Vagina (tissue), 2 donors: ENCODE results near the gene OMG. TPM values are rescaled to one million over a fixed set of nuclear protein-coding genes. Genes with fewer than 3 reads are reported as not detected.

ENCODE experiments used
- DNase-seq, 2 donors: peaks; one replicate each; pipeline ENCODE4 v3.0.0-alpha.2; 2017; ENCODE audit errors: extremely low spot score in 2 of 2
- H3K27ac ChIP-seq: fragments of 200-600 bp; sonication (generic); one replicate; pipeline ENCODE4 v1.5.1; 2019
- H3K27me3 ChIP-seq: fragments of 200-600 bp; sonication (generic); one replicate; pipeline ENCODE4 v1.5.1; 2019
- H3K36me3 ChIP-seq, 2 donors: fragments of 200-600 bp; sonication (generic); one replicate each; pipeline ENCODE4 v1.5.1; 2017 to 2019
- H3K4me1 ChIP-seq: fragments of 200-600 bp; sonication (generic); one replicate; pipeline ENCODE4 v1.5.1; 2019
- H3K4me3 ChIP-seq, 2 donors: fragments of 200-600 bp; sonication (generic); 1 replicate in 1 of 2; 2 replicates in 1 of 2; pipeline ENCODE4 v1.5.1; 2016 to 2019
- H3K9me3 ChIP-seq: fragments of 200-600 bp; sonication (generic); one replicate; pipeline ENCODE4 v1.5.1; 2019
- CTCF ChIP-seq, 3 experiments: fragments of 450-650 bp in 2 of 3; fragments of 200-600 bp in 1 of 3; sonication (generic) in 1 of 3; IDR thresholded peaks; one replicate each; pipeline ENCODE4 v1.5.1; 2017 to 2019; ENCODE audit warnings: antibody characterized with exemption in 3 of 3, mild to moderate bottlenecking in 2 of 3, moderate library complexity in 2 of 3
- POLR2A ChIP-seq, 2 donors: fragments of 450-650 bp; IDR thresholded peaks; one replicate each; pipeline ENCODE4 v1.6.1; 2017; ENCODE audit warnings: antibody characterized with exemption in 2 of 2, mild to moderate bottlenecking in 2 of 2, moderate library complexity in 2 of 2
- POLR2AphosphoS5 ChIP-seq, 2 donors: sonication (generic); formaldehyde crosslinking; IDR thresholded peaks; one replicate each; pipeline ENCODE4 v1.9.0; 2017; ENCODE audit warnings: antibody characterized with exemption in 2 of 2, mild to moderate bottlenecking in 2 of 2, low read depth in 1 of 2; ENCODE audit not compliant: insufficient read depth in 1 of 2
- intact Hi-C: fragments of 100-400 bp; cut with DNase I; formaldehyde crosslinking; loops from one replicate; pipeline ENCODE4 v1.15.1; 2023
- total RNA-seq: library from RNA; depleted of rRNA; stranded (reverse); fragments of >200 nt; gene quantifications from one replicate; pipeline ENCODE4 v1.2.3, GENCODE V29; 2016

Gene OMG
- total RNA-seq, 1 donor from 2014 or later, result not detected

GRCh38 chr17:31295489-31295871, 1.6 kb downstream of the OMG start:
- Histone ChIP-seq H3K4me3 (no peak overlapping the region), H3K9me3 (no peaks in the 10 kb centered on the region), H3K4me1 (no peaks in the 10 kb centered on the region), H3K27me3 (no peaks in the 10 kb centered on the region), H3K36me3 (no peaks in the 10 kb centered on the region), H3K27ac (no peak overlapping the region)
- DNase-seq, result no peak
- no peak for TF ChIP-seq POLR2AphosphoS5 (IDR thresholded peaks at IDR 0.05; ENCODE audit: insufficient read depth in 1 of 2, low read depth in 1 of 2)
- no peak for TF ChIP-seq POLR2A (IDR thresholded peaks at IDR 0.05)
- no peak for TF ChIP-seq CTCF (IDR thresholded peaks at IDR 0.05)
- intact Hi-C loops, result no loop called here

DNA sequence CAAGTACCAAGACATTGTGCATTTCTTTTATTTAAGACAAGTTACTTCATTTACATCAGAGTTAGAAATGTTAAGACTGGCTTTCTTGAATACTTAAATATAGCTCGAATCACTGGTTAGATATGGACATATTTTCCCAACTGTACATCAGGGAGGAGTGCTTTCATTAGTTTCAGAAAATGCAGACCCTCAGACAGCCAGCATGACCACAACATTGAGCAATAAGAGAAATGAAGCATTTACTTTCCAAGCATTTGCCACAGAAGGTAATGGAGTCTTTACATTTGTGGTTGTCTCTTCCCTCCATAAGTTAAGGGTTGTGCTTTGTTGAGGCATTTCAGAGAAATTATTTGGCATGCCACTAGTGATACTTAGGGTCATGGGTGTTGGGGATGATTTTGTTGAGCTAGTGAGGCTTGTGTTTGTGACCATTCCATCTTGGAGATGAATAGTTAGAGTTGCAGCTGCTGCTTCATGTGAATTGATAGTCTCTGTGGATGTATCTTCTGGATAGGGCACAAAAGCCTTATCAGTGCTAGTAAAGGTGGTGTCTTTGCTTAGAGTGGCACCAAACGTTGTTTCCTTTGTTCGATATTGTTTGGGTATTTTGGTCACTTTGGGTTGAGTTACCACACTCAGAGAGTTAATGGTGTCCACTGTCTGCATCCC, 2.1 kb downstream of the OMG start:
- intact Hi-C loops, result no loop called here
- Histone ChIP-seq H3K27me3 (no peaks in the 10 kb centered on the region), H3K4me3 (no peak overlapping the region), H3K9me3 (no peaks in the 10 kb centered on the region), H3K36me3 (no peaks in the 10 kb centered on the region), H3K27ac (no peak overlapping the region), H3K4me1 (no peaks in the 10 kb centered on the region)
- no peak for TF ChIP-seq POLR2A (IDR thresholded peaks at IDR 0.05)
- TF ChIP-seq POLR2AphosphoS5 (IDR thresholded peaks at IDR 0.05; ENCODE audit: insufficient read depth in 1 of 2, low read depth in 1 of 2), result no peak
- TF ChIP-seq CTCF (IDR thresholded peaks at IDR 0.05), result no peak
- DNase-seq, result no peak

GRCh38 chr17:31294231-31294630, 2.8 kb downstream of the OMG start:
- no peaks in the 10 kb centered on the region for H3K27me3 ChIP-seq
- intact Hi-C loops, result no loop called here

GRCh38 chr17:31293581-31293980, 3.5 kb downstream of the OMG start:
- no peaks in the 10 kb centered on the region for H3K36me3 ChIP-seq
- no peak overlapping the region for H3K4me3 ChIP-seq
- H3K27me3 ChIP-seq, result no peaks in the 10 kb centered on the region
- no peak for DNase-seq
- H3K27ac ChIP-seq, result no peak overlapping the region
- TF ChIP-seq POLR2AphosphoS5 (IDR thresholded peaks at IDR 0.05; ENCODE audit: insufficient read depth in 1 of 2, low read depth in 1 of 2) (no peak), CTCF (IDR thresholded peaks at IDR 0.05) (no peak), POLR2A (IDR thresholded peaks at IDR 0.05) (no peak)
- no peaks in the 10 kb centered on the region for H3K9me3 ChIP-seq
- no peaks in the 10 kb centered on the region for H3K4me1 ChIP-seq
- intact Hi-C loops, result no loop called here

More at GRCh38 chr17:31294231-31294630, 2.8 kb downstream of the OMG start:
- Histone ChIP-seq H3K4me3 (no peak overlapping the region), H3K27ac (no peak overlapping the region), H3K36me3 (no peaks in the 10 kb centered on the region), H3K4me1 (no peaks in the 10 kb centered on the region), H3K9me3 (no peaks in the 10 kb centered on the region)
- no peak for DNase-seq
- TF ChIP-seq POLR2A (IDR thresholded peaks at IDR 0.05) (no peak), POLR2AphosphoS5 (IDR thresholded peaks at IDR 0.05; ENCODE audit: insufficient read depth in 1 of 2, low read depth in 1 of 2) (no peak), CTCF (IDR thresholded peaks at IDR 0.05) (no peak)

DNA sequence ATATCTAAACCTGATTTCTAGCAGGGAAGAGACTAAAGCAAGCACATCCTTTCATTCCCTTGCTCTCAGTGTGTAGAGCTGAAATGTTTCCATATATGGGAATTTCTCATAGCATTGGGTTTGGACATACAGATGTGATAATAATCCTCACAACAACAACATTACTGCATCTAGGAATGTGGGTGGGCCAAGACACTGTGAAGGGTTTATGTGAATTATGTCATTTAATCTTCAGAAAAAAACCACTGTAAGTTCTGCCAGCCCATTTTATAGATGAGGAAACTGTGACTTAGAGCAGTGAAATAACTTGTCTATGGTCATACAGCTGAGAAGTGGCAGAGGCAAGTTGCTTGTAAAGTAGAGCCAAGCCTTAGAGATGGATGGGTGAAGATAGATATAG, 5.2 kb downstream of the OMG start:
- intact Hi-C loops, result no loop called here
- H3K9me3 ChIP-seq, result no peaks in the 10 kb centered on the region
- no peak for TF ChIP-seq POLR2A (IDR thresholded peaks at IDR 0.05)
- TF ChIP-seq CTCF (IDR thresholded peaks at IDR 0.05), result no peak
- no peak for TF ChIP-seq POLR2AphosphoS5 (IDR thresholded peaks at IDR 0.05; ENCODE audit: insufficient read depth in 1 of 2, low read depth in 1 of 2)
- H3K4me3 ChIP-seq, result no peak overlapping the region
- H3K36me3 ChIP-seq, result no peaks in the 10 kb centered on the region
- H3K27me3 ChIP-seq, result no peaks in the 10 kb centered on the region
- H3K4me1 ChIP-seq, result no peaks in the 10 kb centered on the region
- no peak for DNase-seq
- H3K27ac ChIP-seq, result no peak overlapping the region
